Epithelial cell of alveolus of lung (primary cell): ENCODE results near the gene RECK. TPM values are rescaled to one million over a fixed set of nuclear protein-coding genes. Genes with fewer than 3 reads are reported as not detected.

ENCODE experiments used
- total RNA-seq: library from RNA; depleted of rRNA; stranded (reverse); fragments of >200 nt; gene quantifications from 2 replicates; pipeline ENCODE4 v1.2.1, GENCODE V29; 2015

Gene RECK
- total RNA-seq: 8.9 and 15.7 TPM in 2 replicates

GRCh38 chr9:36036780-36037548 lies at the start of gene RECK:
TSS of gene RECK (plus strand) at chr9:36036913. CDS start at chr9:36036999, 86 bp downstream.

GRCh38 chr9:36136272-36136893 lies 99.7 kb downstream of the RECK start, which contains the start of gene GLIPR2:
TSS of gene GLIPR2 (plus strand) at chr9:36136733. CDS start at chr9:36136779, 46 bp downstream.

GRCh38 chr9:36169166-36169565 lies 132.5 kb downstream of the RECK start, which contains the start of gene CCIN:
TSS of gene CCIN (plus strand) at chr9:36169388. CDS start at chr9:36169503, 115 bp downstream.

Other genes starting within 250 kb of the RECK start
- 19.0 and 27.6 TPM in 2 replicates for gene NPR2, start 245.3 kb upstream of the RECK start, total RNA-seq
- 0.26 and 0.48 TPM in 2 replicates for gene SPAG8, start 224.7 kb upstream of the RECK start, total RNA-seq
- gene HINT2, start 221.9 kb upstream of the RECK start, total RNA-seq: 26.4 and 45.3 TPM in 2 replicates
- gene FAM221B, start 208.2 kb upstream of the RECK start, total RNA-seq: not detected in 2 replicates
- gene TMEM8B, start 207.7 kb upstream of the RECK start, total RNA-seq: 2.3 and 6.9 TPM in 2 replicates
- not detected in 2 replicates for gene OR13J1, start 166.5 kb upstream of the RECK start, total RNA-seq
- gene HRCT1, start 130.7 kb upstream of the RECK start, total RNA-seq: 0.13 and 3.4 TPM in 2 replicates
- 0.39 and 1.2 TPM in 2 replicates for gene SPAAR, start 127.4 kb upstream of the RECK start, total RNA-seq
- gene OR2S2, start 78.8 kb upstream of the RECK start, total RNA-seq: 0.39 TPM in 1 of 2 replicates, not detected in the other
- 27.7 and 46.0 TPM in 2 replicates for gene GLIPR2, start 99.8 kb downstream of the RECK start, total RNA-seq
- 0.78 TPM in 1 of 2 replicates, not detected in the other for gene CCIN, start 132.5 kb downstream of the RECK start, total RNA-seq
- gene CLTA, start 154.0 kb downstream of the RECK start, total RNA-seq: 255 and 279 TPM in 2 replicates
- gene GNE, start 221.5 kb downstream of the RECK start, total RNA-seq: 13.4 and 25.0 TPM in 2 replicates